ENCODE data around the gene GCC1.

GRCh38 chr7:127618775-127619174, 33.4 kb upstream of the GCC1 start:
- TF ChIP-seq CTCF (IDR thresholded peaks at IDR 0.05), result no peak
- TF ChIP-seq POLR2A (IDR thresholded peaks at IDR 0.05), result no peak

All from body of pancreas (tissue), 4 donors.